GM10266 (cell line): ENCODE measurements around the gene VPS9D1.

Experiments
- DNase-seq: peaks from one replicate; pipeline ENCODE4 v3.0.0; 2012; ENCODE audit errors: extremely low spot score
- CTCF ChIP-seq: IDR thresholded peaks from 2 replicates; pipeline ENCODE4 v1.5.1; 2012; ENCODE audit warnings: mild to moderate bottlenecking, low read depth; ENCODE audit not compliant: control insufficient read depth, insufficient read depth; ENCODE audit errors: missing control alignments

The VPS9D1 gene

DNA sequence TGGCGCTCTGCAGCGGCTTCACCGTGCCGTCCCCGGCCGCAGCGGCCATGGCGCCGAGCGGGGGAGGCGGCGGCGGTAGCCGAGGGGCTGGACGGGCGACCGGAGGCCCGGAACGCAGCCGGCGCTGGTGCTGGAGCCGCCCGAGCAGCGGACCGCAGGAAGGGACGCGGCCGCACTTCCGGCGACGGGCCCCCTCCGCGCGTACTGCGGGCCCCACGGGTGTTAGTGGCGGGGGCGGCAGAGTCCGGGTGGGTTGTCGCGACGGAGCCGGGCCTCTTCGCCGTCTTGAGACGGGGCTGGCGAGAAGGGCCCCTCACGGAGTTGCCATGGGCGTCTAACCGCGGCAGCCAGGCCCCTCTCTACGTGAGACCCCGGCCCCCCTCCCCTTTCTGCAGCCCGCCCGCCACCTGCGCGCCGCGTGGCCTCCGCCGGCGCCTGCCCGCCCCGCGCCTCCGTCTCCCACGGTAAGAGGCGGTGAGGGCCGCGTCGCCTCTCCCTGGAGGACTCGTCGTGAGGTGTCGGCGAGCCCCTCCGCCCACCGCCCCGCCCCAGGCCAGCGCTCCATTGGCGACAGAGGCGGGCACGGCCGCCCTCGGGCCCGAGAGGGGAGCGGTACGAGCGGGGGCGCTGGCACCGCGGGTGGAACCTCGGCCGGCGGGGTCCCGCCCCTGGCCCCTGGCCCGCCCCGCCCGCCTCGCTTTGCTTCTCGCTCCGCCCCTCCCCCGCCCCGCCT lies at the start of gene VPS9D1, which contains the start of gene ZNF276:
Gene VPS9D1 (minus strand): TSS at position 86 of the 733 bp plus-strand sequence. CDS start 37 bp downstream, at position 49.
Gene ZNF276 (plus strand): TSS at position 725 of the 733 bp plus-strand sequence. CDS start 104 bp downstream, outside the sequence.
- DNase-seq: peak; percentile 91
- no peak for TF ChIP-seq CTCF

DNA sequence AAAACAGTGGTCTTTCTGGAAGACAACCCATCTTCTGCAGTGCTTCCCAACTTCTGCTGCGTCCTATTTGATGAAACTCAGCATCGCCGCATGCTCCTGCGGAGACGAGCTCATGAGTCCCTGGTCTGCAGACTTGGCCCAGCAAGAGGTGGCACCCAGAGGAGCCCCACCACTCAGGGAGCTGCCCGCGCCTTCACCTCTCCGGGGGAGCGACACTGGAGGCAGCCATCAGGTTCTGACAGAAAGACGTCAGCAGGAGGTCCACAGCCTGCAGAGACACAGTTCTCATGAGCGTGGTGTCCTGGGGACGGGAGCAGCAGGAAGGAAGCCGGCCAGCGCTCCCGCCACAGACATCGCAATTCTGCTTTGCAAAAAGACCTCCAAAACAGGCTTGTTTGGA lies 49.7 kb upstream of the VPS9D1 start:
- DNase-seq: no peak
- no peak for TF ChIP-seq CTCF

DNA sequence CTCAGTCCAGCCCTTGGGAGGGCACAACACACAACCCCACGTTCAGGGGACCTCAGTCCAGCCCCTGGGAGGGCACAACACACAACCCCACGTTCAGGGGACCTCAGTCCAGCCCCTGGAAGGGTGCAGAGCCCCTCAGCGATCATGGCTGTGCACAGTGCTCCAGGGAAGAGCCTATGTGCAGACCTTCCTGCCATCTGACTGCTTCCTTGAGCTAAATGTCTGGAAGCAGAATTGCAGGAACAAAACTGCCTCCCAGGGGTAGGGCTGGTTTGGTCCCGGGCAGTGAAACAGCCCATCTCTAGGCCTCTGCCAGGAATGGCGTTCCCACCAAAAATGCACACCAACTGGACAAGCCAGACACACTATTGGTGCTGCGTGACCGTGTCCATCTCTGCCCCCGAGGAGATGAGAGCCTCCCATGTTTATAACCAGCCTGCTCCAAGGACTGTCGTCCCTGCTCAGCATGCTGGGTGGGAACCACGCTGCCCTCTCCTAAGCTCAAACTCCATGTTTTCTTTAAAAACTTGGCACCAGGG lies 44.7 kb upstream of the VPS9D1 start:
- no peak for TF ChIP-seq CTCF
- DNase-seq: no peak

DNA sequence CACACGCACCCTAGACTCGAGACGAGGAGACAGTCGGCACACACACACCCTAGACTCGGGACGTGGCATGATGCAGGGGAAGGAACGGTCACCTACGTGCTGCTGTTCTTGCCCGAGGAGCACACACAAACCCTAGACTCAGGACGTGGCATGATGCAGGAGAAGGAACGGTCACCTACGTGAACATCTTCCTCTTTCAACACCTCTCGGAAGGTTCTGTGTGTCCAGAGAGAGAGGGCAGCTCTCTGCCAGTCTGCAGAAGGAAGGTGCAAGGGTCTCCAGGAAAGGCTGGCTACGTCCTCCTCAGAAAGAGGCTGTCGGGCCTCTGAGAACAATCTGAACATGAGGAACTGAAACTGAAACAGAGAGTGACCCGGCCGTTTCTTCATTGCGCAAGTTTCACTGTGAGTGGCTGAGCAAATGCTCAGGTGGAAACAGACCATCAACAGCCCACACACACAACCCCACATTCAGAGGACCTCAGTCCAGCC lies 44.1 kb upstream of the VPS9D1 start:
- no peak for TF ChIP-seq CTCF
- DNase-seq: peak; percentile 83

GRCh38 chr16:89761304-89761922 lies 40.7 kb upstream of the VPS9D1 start:
- TF ChIP-seq CTCF: no peak
- no peak for DNase-seq

- TF ChIP-seq CTCF: no peak
- DNase-seq: no peak
Measured at GRCh38 chr16:89759746-89760340, 39.1 kb upstream of the VPS9D1 start.

DNA sequence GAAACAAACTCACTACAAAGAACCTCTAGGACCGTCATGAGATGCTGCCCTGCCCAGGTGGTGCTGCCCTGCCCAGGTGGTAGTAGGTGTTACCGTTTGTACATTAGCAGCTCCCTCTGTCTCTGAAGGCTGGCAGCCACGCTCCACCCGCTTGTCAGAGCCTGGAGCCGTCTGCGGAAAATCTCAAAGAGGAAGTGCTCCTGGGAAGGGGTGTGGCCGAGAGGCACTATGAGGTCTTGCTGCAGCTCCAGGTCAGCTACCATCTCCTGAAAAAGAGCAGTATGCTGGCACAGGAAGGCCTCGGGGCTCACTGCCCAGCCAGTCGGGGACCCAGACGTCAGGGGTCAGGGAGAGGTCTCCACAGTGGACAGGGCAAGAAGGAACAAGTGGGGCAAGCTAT lies 28.9 kb upstream of the VPS9D1 start:
- TF ChIP-seq CTCF: no peak

More for the DNA sequence above, 28.9 kb upstream of the VPS9D1 start:
- DNase-seq: no peak
